ENCODE results near the gene PRRT1. TPM values are rescaled to one million over a fixed set of nuclear protein-coding genes. Genes with fewer than 3 reads are reported as not detected.

PRRT1 gene
- polyA plus RNA-seq (2011; rRNA removed) (0.19 and 0.40 TPM in 2 replicates), polyA plus RNA-seq (2017; fragmentation: RNase III; extraction: RNeasy Plus Mini Kit Qiagen cat#74134 plus additional on column Dnase treatment) (0.52 to 1.0 TPM (median 0.63 TPM) in 3 replicates), polyA minus RNA-seq (2011; rRNA and poly(A)+ RNA removed) (not detected in 2 replicates)
- 0.70 and 1.1 TPM in 2 replicates for polyA plus RNA-seq (2012; cell fraction: cytosol; rRNA removed)
- 4.2 and 4.6 TPM in 2 replicates for polyA plus RNA-seq (2012; cell fraction: nucleus; rRNA removed)

DNA sequence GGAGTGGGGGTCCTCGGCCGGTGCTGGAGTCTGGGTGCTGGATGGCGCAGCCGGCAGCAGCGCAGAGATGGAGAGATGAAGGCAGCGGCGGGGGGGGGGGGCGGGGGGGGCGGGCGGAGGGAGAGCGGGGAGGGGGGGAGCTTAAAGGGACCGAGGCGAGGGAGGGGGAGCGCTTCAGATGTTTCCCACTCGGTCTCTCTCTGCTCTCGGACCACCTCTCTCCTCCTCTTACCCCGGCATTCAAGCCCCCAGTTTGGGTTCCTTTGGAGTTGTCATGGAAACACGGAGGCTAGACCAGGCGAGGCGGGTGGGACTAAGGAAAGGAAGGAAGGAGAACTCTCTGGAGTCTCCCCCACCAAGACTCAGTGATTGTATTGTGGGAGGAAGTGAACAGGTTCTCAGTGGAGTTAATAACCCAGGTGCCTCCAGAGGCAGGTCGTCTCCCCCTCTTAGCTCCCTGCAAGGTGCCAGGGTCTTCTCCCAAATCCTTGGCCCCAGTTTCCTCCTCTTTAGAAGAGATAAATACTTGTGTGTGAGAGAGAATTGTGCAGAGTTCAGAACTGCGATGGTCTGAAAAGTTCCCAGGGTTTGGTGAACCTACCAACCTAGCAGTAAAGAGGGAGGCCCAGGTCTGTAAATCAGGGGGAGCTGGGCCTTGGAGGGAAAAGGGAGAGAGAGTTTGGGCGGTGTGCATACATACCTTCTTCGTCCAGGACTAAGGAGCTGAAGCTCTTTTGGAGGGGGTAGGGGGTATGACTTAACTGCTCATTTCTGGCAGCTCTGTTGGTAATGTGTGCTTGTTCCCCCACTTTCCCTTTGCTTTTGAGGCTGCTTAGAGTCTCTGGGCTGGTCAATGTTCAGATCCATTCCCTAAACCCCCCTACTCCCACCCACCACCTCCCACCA is at the start of gene PRRT1:
TSS of gene PRRT1 (minus strand) at position 77 of the 906 bp plus-strand sequence. CDS start 112 bp downstream, outside the sequence.
- TF ChIP-seq PHF8 (IDR thresholded peaks at IDR 0.05; ENCODE audit: borderline replicate concordance, low read depth) = no peak
- Histone ChIP-seq H3K27ac (no peak within 1 kb of the TSS), H3K4me2 (peak within 1 kb of the TSS; percentile 86; the same call in 2 of the 3 replicates), H3K9me3 (no peaks in the 10 kb centered on the region), H3K4me3 (no peak within 1 kb of the TSS), H3K4me1 (peaks cover 14% of the 10 kb centered on the region; the same call in 2 of the 3 replicates)
- ChIA-PET CTCF (interaction anchor here (0.8 to 1.0 kb wide), 3 partner anchors 12 to 703 kb away, joined by 3 to 5 read pairs (median 3); no protein-coding TSS in a partner anchor), POLR2A (no interaction called here)
- 88% methylated on average over 14 of the region's 24 CpGs for WGBS (ENCODE audit: missing lambda C conversion rate)
- no peak for ATAC-seq
- FAIRE-seq = no peak
- DNase-seq (ENCODE audit: low read depth in 1 of 2, low spot score in 1 of 2) = no peak

GRCh38 chr6:32200711-32201475 is 49.2 kb upstream of the PRRT1 start:
- TF ChIP-seq CHD4 (IDR thresholded peaks at IDR 0.05; ENCODE audit: borderline replicate concordance) (no peak), PBX3 (IDR thresholded peaks at IDR 0.05) (no peak), HOXA7 (CRISPR knock-in tag; IDR thresholded peaks at IDR 0.05) (no peak), MAX (IDR thresholded peaks at IDR 0.05) (no peak), FOSL2 (IDR thresholded peaks at IDR 0.05) (no peak), FOSL2 (CRISPR knock-in tag; IDR thresholded peaks at IDR 0.05) (no peak), RARB (CRISPR knock-in tag; IDR thresholded peaks at IDR 0.05) (no peak), PHF8 (IDR thresholded peaks at IDR 0.05; ENCODE audit: borderline replicate concordance, low read depth) (no peak), GATA3 (IDR thresholded peaks at IDR 0.05; ENCODE audit: borderline replicate concordance) (no peak), ESRRA (IDR thresholded peaks at IDR 0.05; ENCODE audit: borderline replicate concordance, low read length) (no peak)
- no peaks in the 10 kb centered on the region for H3K9me3 ChIP-seq
- H3K4me2 ChIP-seq = no peak overlapping the region
- ATAC-seq = no peak
- no peak for FAIRE-seq
- ChIA-PET POLR2A (no interaction called here), CTCF (interaction anchor here (1.0 to 1.4 kb wide), 2 partner anchors 44 to 82 kb away, joined by 4 to 5 read pairs; no protein-coding TSS in a partner anchor)
- peaks cover 10% of the 10 kb centered on the region; the same call in 2 of the 3 replicates for H3K4me1 ChIP-seq
- whole genome bisulfite sequencing (ENCODE audit: missing lambda C conversion rate) = 43% methylated on average over 7 of the region's 13 CpGs
- no peak for DNase-seq (ENCODE audit: low read depth in 1 of 2, low spot score in 1 of 2)
- H3K4me3 ChIP-seq = no peak overlapping the region
- H3K27ac ChIP-seq = no peak overlapping the region

DNA sequence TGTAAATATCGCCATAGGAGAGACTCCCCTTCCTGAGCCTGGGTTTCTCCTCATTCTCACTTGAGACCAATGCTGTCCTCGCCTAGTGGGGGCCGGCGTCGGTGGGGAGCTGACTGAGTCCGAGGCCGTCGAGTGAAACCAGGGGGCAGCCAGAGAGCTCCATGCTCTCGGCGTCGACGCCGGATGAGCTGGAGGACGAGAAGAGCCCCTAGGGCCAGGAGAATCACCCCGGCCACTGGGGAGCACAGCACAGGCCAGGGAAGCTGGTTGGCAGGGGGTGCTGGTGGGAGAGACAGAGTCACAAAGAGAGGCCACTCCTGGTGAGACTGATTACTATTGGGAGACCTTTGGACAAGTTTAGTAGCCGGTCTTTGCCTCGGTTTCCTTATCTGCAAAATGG is 47.1 kb upstream of the PRRT1 start:
- no peak overlapping the region for H3K27ac ChIP-seq
- no peak overlapping the region for H3K4me2 ChIP-seq
- ChIA-PET CTCF (interaction anchor here (1.8 kb wide), 1 partner anchor 72 kb away, joined by 3 read pairs; no protein-coding TSS in a partner anchor), POLR2A (no interaction called here)
- ATAC-seq (no peak), FAIRE-seq (no peak), DNase-seq (ENCODE audit: low read depth in 1 of 2, low spot score in 1 of 2) (no peak)
- H3K4me1 ChIP-seq = peaks cover 16% of the 10 kb centered on the region; the same call in 2 of the 3 replicates
- 79% methylated on average over 9 of the region's 17 CpGs for WGBS (ENCODE audit: missing lambda C conversion rate)
- H3K9me3 ChIP-seq = no peaks in the 10 kb centered on the region
- H3K4me3 ChIP-seq = no peak overlapping the region
- no peak for TF ChIP-seq HOXB13 (CRISPR knock-in tag; IDR thresholded peaks at IDR 0.05; ENCODE audit: low read depth)
- no peak for TF ChIP-seq CEBPB (IDR thresholded peaks at IDR 0.05)
- TF ChIP-seq, protein P1, sequence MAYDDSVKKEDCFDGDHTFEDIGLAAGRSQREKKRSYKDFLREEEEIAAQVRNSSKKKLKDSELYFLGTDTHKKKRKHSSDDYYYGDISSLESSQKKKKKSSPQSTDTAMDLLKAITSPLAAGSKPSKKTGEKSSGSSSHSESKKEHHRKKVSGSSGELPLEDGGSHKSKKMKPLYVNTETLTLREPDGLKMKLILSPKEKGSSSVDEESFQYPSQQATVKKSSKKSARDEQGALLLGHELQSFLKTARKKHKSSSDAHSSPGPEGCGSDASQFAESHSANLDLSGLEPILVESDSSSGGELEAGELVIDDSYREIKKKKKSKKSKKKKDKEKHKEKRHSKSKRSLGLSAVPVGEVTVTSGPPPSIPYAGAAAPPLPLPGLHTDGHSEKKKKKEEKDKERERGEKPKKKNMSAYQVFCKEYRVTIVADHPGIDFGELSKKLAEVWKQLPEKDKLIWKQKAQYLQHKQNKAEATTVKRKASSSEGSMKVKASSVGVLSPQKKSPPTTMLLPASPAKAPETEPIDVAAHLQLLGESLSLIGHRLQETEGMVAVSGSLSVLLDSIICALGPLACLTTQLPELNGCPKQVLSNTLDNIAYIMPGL (CRISPR knock-in tag; IDR thresholded peaks at IDR 0.05; ENCODE audit: borderline replicate concordance) = no peak
- no peak for TF ChIP-seq NFE2L2 (conservative IDR thresholded peaks at IDR 0.05; ENCODE audit: low read length)
- no peak for TF ChIP-seq CHD2 (IDR thresholded peaks at IDR 0.05; ENCODE audit: low read length, partially characterized antibody)
- TF ChIP-seq BCL3 (IDR thresholded peaks at IDR 0.05) = no peak
- no peak for TF ChIP-seq RAD21 (conservative IDR thresholded peaks at IDR 0.05 in 1 of 2, IDR thresholded peaks at IDR 0.05 in 1 of 2)
